ENCODE data around the gene SNORC. TPM values are rescaled to one million over a fixed set of nuclear protein-coding genes. Genes with fewer than 3 reads are reported as not detected.
A peak's percentile ranks its signal among the peaks of the same experiment; 100 is the strongest.

The SNORC gene
- total and polyA plus RNA-seq, 8 donors: 0.76 to 13.2 (median 1.8) TPM

DNA sequence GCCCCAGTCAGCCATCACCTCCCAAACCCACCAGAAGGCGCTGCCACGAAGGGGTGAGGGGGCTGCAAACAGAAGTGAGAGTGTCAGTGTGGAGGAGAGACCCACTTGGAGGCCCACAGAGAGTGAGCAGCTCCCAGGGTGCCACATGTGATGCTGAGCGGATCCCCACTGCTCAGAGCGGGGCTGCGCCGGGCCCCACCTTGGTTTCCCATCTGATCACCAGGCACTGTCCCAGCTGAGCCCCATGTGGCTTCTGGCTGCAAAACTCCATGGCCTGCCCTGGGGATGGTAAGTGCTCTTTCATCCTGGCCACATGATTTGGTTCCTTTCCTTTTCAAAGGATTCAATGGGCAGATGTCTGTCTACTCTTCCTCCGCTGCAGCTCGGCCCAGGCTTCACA, 23.8 kb downstream of the SNORC start:
- DNase-seq: peak in 1 of 6 donors; percentile 50
- 94 to 95% methylated on average over 8 of the region's 8 CpGs for WGBS, 2 donors
- Histone ChIP-seq H3K27me3 (no peaks in the 10 kb centered on the region), H3K4me1 (peaks cover 0 to 10% (median 6%) of the 10 kb centered on the region in 3 donors), H3K36me3 (no peaks in the 10 kb centered on the region), H3K4me3 (no peak overlapping the region), H3K9me3 (no peaks in the 10 kb centered on the region), H3K27ac (no peak overlapping the region)
- intact Hi-C loops (cut with DNase I): no loop called here
- FAIRE-seq: no peak
- no peak for ATAC-seq
- TF ChIP-seq, protein P1, sequence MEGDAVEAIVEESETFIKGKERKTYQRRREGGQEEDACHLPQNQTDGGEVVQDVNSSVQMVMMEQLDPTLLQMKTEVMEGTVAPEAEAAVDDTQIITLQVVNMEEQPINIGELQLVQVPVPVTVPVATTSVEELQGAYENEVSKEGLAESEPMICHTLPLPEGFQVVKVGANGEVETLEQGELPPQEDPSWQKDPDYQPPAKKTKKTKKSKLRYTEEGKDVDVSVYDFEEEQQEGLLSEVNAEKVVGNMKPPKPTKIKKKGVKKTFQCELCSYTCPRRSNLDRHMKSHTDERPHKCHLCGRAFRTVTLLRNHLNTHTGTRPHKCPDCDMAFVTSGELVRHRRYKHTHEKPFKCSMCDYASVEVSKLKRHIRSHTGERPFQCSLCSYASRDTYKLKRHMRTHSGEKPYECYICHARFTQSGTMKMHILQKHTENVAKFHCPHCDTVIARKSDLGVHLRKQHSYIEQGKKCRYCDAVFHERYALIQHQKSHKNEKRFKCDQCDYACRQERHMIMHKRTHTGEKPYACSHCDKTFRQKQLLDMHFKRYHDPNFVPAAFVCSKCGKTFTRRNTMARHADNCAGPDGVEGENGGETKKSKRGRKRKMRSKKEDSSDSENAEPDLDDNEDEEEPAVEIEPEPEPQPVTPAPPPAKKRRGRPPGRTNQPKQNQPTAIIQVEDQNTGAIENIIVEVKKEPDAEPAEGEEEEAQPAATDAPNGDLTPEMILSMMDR (IDR thresholded peaks at IDR 0.05): no peak

DNA sequence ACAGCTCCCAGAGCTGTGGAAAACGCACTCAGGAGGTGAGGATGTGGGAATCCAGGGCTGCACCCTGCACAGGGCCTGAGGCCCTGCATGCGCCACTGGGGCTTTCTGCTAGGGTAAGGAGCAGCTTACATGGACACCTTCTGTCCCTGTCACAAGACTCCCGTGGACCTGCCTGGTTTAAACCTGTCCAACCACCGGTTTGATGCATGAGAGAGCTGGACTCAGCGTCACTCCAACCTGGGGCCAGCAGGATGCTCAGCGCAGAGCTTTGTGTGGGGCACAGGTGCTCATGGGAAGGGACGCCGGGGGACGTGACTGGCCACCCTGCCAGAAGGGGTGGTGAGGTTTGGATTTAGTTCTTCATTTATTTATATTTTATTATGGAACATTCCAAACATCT, 24.2 kb downstream of the SNORC start:
- H3K9me3 ChIP-seq: no peaks in the 10 kb centered on the region
- no peaks in the 10 kb centered on the region for H3K27me3 ChIP-seq
- peaks cover 0 to 10% (median 6%) of the 10 kb centered on the region in 3 donors for H3K4me1 ChIP-seq
- intact Hi-C loops (cut with DNase I): no loop called here
- WGBS, 2 donors: 91 to 94% methylated on average over 9 of the region's 9 CpGs
- H3K27ac ChIP-seq: no peak overlapping the region
- ATAC-seq: no peak
- no peak overlapping the region for H3K4me3 ChIP-seq
- FAIRE-seq: no peak
- no peak for DNase-seq
- no peaks in the 10 kb centered on the region for H3K36me3 ChIP-seq
- TF ChIP-seq, protein P1 (IDR thresholded peaks at IDR 0.05): no peak

- H3K4me1 ChIP-seq: peaks cover 0 to 10% (median 6%) of the 10 kb centered on the region in 3 donors
- no peak overlapping the region for H3K4me3 ChIP-seq
- FAIRE-seq (no peak), DNase-seq (no peak), ATAC-seq (no peak)
- TF ChIP-seq, protein P1 (IDR thresholded peaks at IDR 0.05): no peak
- WGBS, 2 donors: 87 to 89% methylated on average over 19 of the region's 19 CpGs
- no peak overlapping the region for H3K27ac ChIP-seq
- intact Hi-C loops (cut with DNase I): no loop called here
- H3K36me3 ChIP-seq: no peaks in the 10 kb centered on the region
- H3K27me3 ChIP-seq: no peaks in the 10 kb centered on the region
- no peaks in the 10 kb centered on the region for H3K9me3 ChIP-seq
Observed at GRCh38 chr2:232894746-232895145, 24.7 kb downstream of the SNORC start.

DNA sequence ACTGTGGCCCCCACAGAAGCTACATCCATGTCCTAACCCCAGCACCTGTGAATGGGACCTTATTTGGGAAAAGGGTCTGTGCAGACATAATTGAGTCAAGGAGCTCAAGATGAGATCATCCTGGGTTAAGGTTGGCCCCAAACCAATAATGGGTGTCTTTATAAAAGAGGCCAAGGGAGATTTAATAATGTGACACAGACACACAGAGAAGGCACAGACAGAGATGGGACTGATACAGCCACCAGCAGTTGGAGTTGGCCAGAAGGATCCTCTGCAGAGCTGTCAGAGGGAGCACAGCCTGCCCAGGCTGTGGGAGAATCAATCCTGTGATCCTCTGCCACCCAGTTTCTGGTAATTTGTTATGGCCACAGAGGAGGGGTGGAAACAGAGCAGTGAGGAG, 26.0 kb downstream of the SNORC start:
- no peaks in the 10 kb centered on the region for H3K36me3 ChIP-seq
- H3K27me3 ChIP-seq: no peaks in the 10 kb centered on the region
- intact Hi-C loops (cut with DNase I): no loop called here
- TF ChIP-seq, protein P1 (IDR thresholded peaks at IDR 0.05): no peak
- FAIRE-seq (no peak), ATAC-seq (no peak), DNase-seq (no peak)
- H3K27ac ChIP-seq: no peak overlapping the region
- peaks cover 0 to 6% (median 6%) of the 10 kb centered on the region in 3 donors for H3K4me1 ChIP-seq
- no peak overlapping the region for H3K4me3 ChIP-seq
- H3K9me3 ChIP-seq: no peaks in the 10 kb centered on the region

- H3K36me3 ChIP-seq: no peaks in the 10 kb centered on the region
- ATAC-seq (no peak), DNase-seq (no peak), FAIRE-seq (no peak)
- no peak overlapping the region for H3K4me3 ChIP-seq
- H3K4me1 ChIP-seq: peaks cover 0 to 2% (median 0%) of the 10 kb centered on the region in 3 donors
- no peak overlapping the region for H3K27ac ChIP-seq
- no peaks in the 10 kb centered on the region for H3K9me3 ChIP-seq
- intact Hi-C loops (cut with DNase I): no loop called here
- TF ChIP-seq, protein P1 (IDR thresholded peaks at IDR 0.05): no peak
- WGBS, 2 donors: 90 to 94% methylated on average over 9 of the region's 9 CpGs
- no peaks in the 10 kb centered on the region for H3K27me3 ChIP-seq
Observed at GRCh38 chr2:232896720-232897597, 26.9 kb downstream of the SNORC start.

All from pancreas (tissue), 10 donors.